K562 (cell line): ENCODE measurements around the gene LRRC9. TPM values are rescaled to one million over a fixed set of nuclear protein-coding genes. Genes with fewer than 3 reads are reported as not detected.

ENCODE experiments used
- ATAC-seq: fragments of 200-7000 bp; cut with Tn5 transposase; 3 replicates; pipeline ENCODE4 v1.9.1; 2020; ENCODE audit warnings: moderate library complexity
- BruUV-seq: library from RNA; stranded (reverse); fragments of 400-500 nt; replicated peaks from 2 replicates; lab custom pipeline; 2021; lab: Mats Ljungman, UMichigan
- CTCF ChIA-PET: fragments of 300-600 bp; formaldehyde crosslinking; extraction: SDS; loops from one replicate; lab custom pipeline; 2021; ENCODE audit warnings: low intra/inter-chr PET ratio; lab: Yijun Ruan, JAX
- POLR2A ChIA-PET: fragments of 300-600, 350-650 bp; sonication (Branson Sonifier 250); formaldehyde crosslinking; extraction: SDS; loops from one replicate; lab custom pipeline; 2021; ENCODE audit warnings: antibody characterized with exemption, inconsistent platforms; lab: Yijun Ruan, JAX
- DNase-seq, 4 experiments: peaks; one replicate each; pipeline versions ENCODE4 v3.0.0 to v3.0.0-alpha.2; 2011 to 2018; ENCODE audit warnings: low spot score in 3 of 4, mixed read lengths in 3 of 4; ENCODE audit errors: extremely low read depth in 1 of 4
- FAIRE-seq: peaks from 2 replicates; lab custom pipeline; 2011; peaks lifted over from hg19 to GRCh38; lab: Jason Lieb, UNC
- H2AFZ ChIP-seq: 2 replicates; pipeline ENCODE4 v1.6.0; 2011; ENCODE audit warnings: low read depth, low read length, control low read depth, inconsistent platforms
- H3K27ac ChIP-seq: fragments of 200-600 bp; 3 replicates; pipeline ENCODE4 v1.8.0; 2011; ENCODE audit warnings: low read depth, mild to moderate bottlenecking, control low read depth, inconsistent platforms, low read length, moderate library complexity, mixed read lengths; ENCODE audit errors: extremely low read depth
- H3K27me3 ChIP-seq, 2 experiments: fragments of 300-600 bp in 1 of 2; 2 replicates in 1 of 2; 3 replicates in 1 of 2; pipeline versions ENCODE4 v1.6.0 to v1.8.0; 2011; ENCODE audit warnings: inconsistent platforms in 2 of 2, low read length in 2 of 2, mild to moderate bottlenecking in 1 of 2, mixed read lengths in 1 of 2, moderate library complexity in 1 of 2; ENCODE audit not compliant: control insufficient read depth in 2 of 2, insufficient read depth in 2 of 2
- H3K36me3 ChIP-seq: fragments of 300-600 bp; 3 replicates; pipeline ENCODE4 v1.8.0; 2011; ENCODE audit warnings: mild to moderate bottlenecking, low read length, inconsistent platforms; ENCODE audit not compliant: control insufficient read depth, insufficient read depth
- H3K4me1 ChIP-seq, 2 experiments: fragments of 200-600 bp in 1 of 2; replicated peaks in 1 of 2; 2 replicates in 1 of 2; 3 replicates in 1 of 2; pipeline versions ENCODE4 v1.5.1 to v1.8.0; 2011; ENCODE audit warnings: inconsistent platforms in 2 of 2, low read length in 2 of 2, mild to moderate bottlenecking in 1 of 2, mixed read lengths in 1 of 2, moderate library complexity in 1 of 2; ENCODE audit not compliant: control insufficient read depth in 2 of 2, insufficient read depth in 2 of 2
- H3K4me2 ChIP-seq: 2 replicates; pipeline ENCODE4 v1.6.1; 2011; ENCODE audit warnings: low read length, control low read depth, inconsistent platforms, mixed read lengths; ENCODE audit not compliant: insufficient read depth
- H3K4me3 ChIP-seq: fragments of 200-600 bp; sonication (generic), shearing (Covaris generic); 2 replicates; pipeline ENCODE4 v1.5.1; 2016; ENCODE audit warnings: control low read depth, inconsistent platforms
- H3K79me2 ChIP-seq: fragments of 200-600 bp; 3 replicates; pipeline ENCODE4 v1.8.0; 2011; ENCODE audit warnings: low read length, inconsistent platforms; ENCODE audit not compliant: control insufficient read depth, insufficient read depth
- H3K9ac ChIP-seq, 2 experiments: 2 replicates each; pipeline versions ENCODE4 v1.6.0 to v1.6.1; 2011; ENCODE audit warnings: low read depth in 2 of 2, low read length in 2 of 2, control low read depth in 1 of 2, inconsistent platforms in 1 of 2, mild to moderate bottlenecking in 1 of 2, mixed read lengths in 1 of 2; ENCODE audit not compliant: insufficient read depth in 1 of 2
- H3K9me1 ChIP-seq: one replicate; pipeline ENCODE4 v1.6.0; 2011; ENCODE audit warnings: inconsistent platforms, mild to moderate bottlenecking, low read length, moderate library complexity; ENCODE audit not compliant: control insufficient read depth, insufficient read depth
- H3K9me3 ChIP-seq: replicated peaks from 2 replicates; pipeline ENCODE4 v1.5.1; 2011; ENCODE audit warnings: low read depth, low read length, inconsistent platforms; ENCODE audit not compliant: control insufficient read depth, insufficient read depth
- H4K20me1 ChIP-seq: replicated peaks from 2 replicates; pipeline ENCODE4 v1.6.1; 2011; ENCODE audit warnings: low read length, inconsistent platforms, mixed read lengths; ENCODE audit not compliant: control insufficient read depth, insufficient read depth
- BCOR ChIP-seq: fragments of 450-650 bp; IDR thresholded peaks from 2 replicates; pipeline ENCODE4 v1.6.1; 2016
- CXXC5 ChIP-seq: fragments of 250-450 bp; sonication (Bioruptor Pico); IDR thresholded peaks from 2 replicates; pipeline ENCODE4 v1.8.0; 2022; ENCODE audit warnings: inconsistent platforms, mild to moderate bottlenecking, moderate library complexity
- NFXL1 ChIP-seq: fragments of 450-650 bp; formaldehyde crosslinking; IDR thresholded peaks from 2 replicates; pipeline ENCODE4 v1.4.0; 2021; ENCODE audit warnings: mild to moderate bottlenecking
- NRF1 ChIP-seq, 2 experiments: fragments of 450-650 bp; IDR thresholded peaks in 1 of 2; conservative IDR thresholded peaks in 1 of 2; 2 replicates each; pipeline ENCODE4 v1.6.1; 2014; ENCODE audit warnings: mild to moderate bottlenecking in 2 of 2
- PHB ChIP-seq: fragments of 250-450 bp; sonication (Bioruptor Pico); IDR thresholded peaks from 2 replicates; pipeline ENCODE4 v1.5.0; 2021
- REST ChIP-seq, 2 experiments: fragments of 450-650 bp; formaldehyde crosslinking in 1 of 2; IDR thresholded peaks; 2 replicates each; pipeline versions ENCODE4 v1.4.0 to v1.6.1; 2014 to 2020; ENCODE audit warnings: mild to moderate bottlenecking in 2 of 2, borderline replicate concordance in 1 of 2, low read depth in 1 of 2
- SMAD3 ChIP-seq: fragments of 450-650 bp; formaldehyde crosslinking; conservative IDR thresholded peaks from 2 replicates; pipeline ENCODE4 v1.4.0; 2020; ENCODE audit warnings: mild to moderate bottlenecking
- SOX6 ChIP-seq: fragments of 450-650 bp; IDR thresholded peaks from 2 replicates; pipeline ENCODE4 v1.6.1; 2014; ENCODE audit warnings: mild to moderate bottlenecking
- SRSF9 ChIP-seq: fragments of 200-400 bp; formaldehyde crosslinking; IDR thresholded peaks from 2 replicates; pipeline ENCODE4 v1.6.1; 2017; ENCODE audit warnings: low read depth, low read length, borderline replicate concordance
- in situ Hi-C: fragments of 300-500 bp; cut with MboI; formaldehyde crosslinking; loops from 4 replicates; pipeline ENCODE4 v1.15.0; 2018; ENCODE audit warnings: inconsistent platforms, mixed read lengths
- intact Hi-C: fragments of 100-400 bp; cut with micrococcal nuclease; formaldehyde crosslinking; loops from 2 replicates; pipeline ENCODE4 v1.14.2; 2022
- polyA plus RNA-seq, 8 experiments: library from polyadenylated mRNA; depleted of rRNA in 4 of 8; stranded (reverse) in 5 of 8; unstranded in 3 of 8; fragments of >200 nt; fragmentation: Nextera tagmentation in 2 of 8; fragmentation: Illumina TruSeq in 1 of 8; extraction: Ambion mirVana in 2 of 8; extraction: Trizol in 1 of 8; gene quantifications; 2 replicates each; pipeline versions ENCODE4 v1.2.1 to v1.2.3, GENCODE V29; 2011 to 2014; ENCODE audit warnings: inconsistent platforms in 1 of 8, missing spikeins in 1 of 8
- total RNA-seq, 7 experiments: library from RNA; depleted of rRNA in 6 of 7; stranded (reverse); fragments of >200 nt in 6 of 7; fragmentation: Illumina TruSeq in 2 of 7; extraction: Trizol in 2 of 7; gene quantifications; 2 replicates each; pipeline versions ENCODE4 v1.2.1 to v1.2.3, GENCODE V29; 2011 to 2021; ENCODE audit warnings: low replicate concordance in 1 of 7
- TF ChIP-seq, protein P1 (sequence below), 2 experiments: fragments of 450-650 bp; IDR thresholded peaks; 2 replicates each; pipeline ENCODE4 v1.6.1; 2018; ENCODE audit warnings: mild to moderate bottlenecking in 2 of 2, low read depth in 1 of 2; ENCODE audit not compliant: partially characterized antibody in 2 of 2

The LRRC9 gene
- total and polyA plus RNA-seq, 9 of the 15 experiments (the other 6 are each of a cell fraction or from before 2014, with no cell fraction given): not detected

DNA sequence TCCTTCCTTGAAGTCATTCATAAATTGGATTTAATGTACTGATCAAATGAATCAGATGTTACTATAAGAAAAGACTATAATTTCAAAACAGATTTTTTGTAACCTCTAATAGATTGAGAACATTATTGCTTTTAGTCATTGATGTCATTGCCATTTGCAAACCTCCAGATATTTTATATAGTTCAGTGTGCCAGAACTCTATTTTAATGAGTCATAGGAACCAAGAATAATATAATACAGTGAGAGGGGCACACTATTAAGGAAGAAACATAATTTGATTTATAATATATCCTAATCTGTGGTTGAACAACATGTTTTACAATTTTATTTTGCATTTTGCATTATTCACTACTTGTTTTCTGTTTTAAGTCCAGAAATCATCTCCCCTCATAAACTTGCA lies 78.0 kb downstream of the LRRC9 start:
- Histone ChIP-seq H3K9me3 (no peaks in the 10 kb centered on the region), H4K20me1 (no peaks in the 10 kb centered on the region), H2AFZ (no peak overlapping the region), H3K4me1 (no peaks in the 10 kb centered on the region), H3K27ac (no peak overlapping the region), H3K9ac (no peak overlapping the region), H3K36me3 (no peaks in the 10 kb centered on the region), H3K4me3 (no peak overlapping the region), H3K4me2 (no peak overlapping the region), H3K79me2 (no peaks in the 10 kb centered on the region), H3K9me1 (no peaks in the 10 kb centered on the region), H3K27me3 (no peaks in the 10 kb centered on the region)
- BruUV-seq: no TSS peak
- TF ChIP-seq SOX6: no peak
- no peak for TF ChIP-seq REST (IDR thresholded peaks at IDR 0.05; ENCODE audit: borderline replicate concordance)
- TF ChIP-seq REST (CRISPR knock-in tag; IDR thresholded peaks at IDR 0.05; ENCODE audit: low read depth): no peak
- no peak for TF ChIP-seq NFXL1
- no peak for TF ChIP-seq SRSF9
- no peak for TF ChIP-seq NRF1 (conservative IDR thresholded peaks at IDR 0.05 in 1 of 2, IDR thresholded peaks at IDR 0.05 in 1 of 2)
- TF ChIP-seq PHB (CRISPR knock-in tag): no peak
- TF ChIP-seq, protein P1, sequence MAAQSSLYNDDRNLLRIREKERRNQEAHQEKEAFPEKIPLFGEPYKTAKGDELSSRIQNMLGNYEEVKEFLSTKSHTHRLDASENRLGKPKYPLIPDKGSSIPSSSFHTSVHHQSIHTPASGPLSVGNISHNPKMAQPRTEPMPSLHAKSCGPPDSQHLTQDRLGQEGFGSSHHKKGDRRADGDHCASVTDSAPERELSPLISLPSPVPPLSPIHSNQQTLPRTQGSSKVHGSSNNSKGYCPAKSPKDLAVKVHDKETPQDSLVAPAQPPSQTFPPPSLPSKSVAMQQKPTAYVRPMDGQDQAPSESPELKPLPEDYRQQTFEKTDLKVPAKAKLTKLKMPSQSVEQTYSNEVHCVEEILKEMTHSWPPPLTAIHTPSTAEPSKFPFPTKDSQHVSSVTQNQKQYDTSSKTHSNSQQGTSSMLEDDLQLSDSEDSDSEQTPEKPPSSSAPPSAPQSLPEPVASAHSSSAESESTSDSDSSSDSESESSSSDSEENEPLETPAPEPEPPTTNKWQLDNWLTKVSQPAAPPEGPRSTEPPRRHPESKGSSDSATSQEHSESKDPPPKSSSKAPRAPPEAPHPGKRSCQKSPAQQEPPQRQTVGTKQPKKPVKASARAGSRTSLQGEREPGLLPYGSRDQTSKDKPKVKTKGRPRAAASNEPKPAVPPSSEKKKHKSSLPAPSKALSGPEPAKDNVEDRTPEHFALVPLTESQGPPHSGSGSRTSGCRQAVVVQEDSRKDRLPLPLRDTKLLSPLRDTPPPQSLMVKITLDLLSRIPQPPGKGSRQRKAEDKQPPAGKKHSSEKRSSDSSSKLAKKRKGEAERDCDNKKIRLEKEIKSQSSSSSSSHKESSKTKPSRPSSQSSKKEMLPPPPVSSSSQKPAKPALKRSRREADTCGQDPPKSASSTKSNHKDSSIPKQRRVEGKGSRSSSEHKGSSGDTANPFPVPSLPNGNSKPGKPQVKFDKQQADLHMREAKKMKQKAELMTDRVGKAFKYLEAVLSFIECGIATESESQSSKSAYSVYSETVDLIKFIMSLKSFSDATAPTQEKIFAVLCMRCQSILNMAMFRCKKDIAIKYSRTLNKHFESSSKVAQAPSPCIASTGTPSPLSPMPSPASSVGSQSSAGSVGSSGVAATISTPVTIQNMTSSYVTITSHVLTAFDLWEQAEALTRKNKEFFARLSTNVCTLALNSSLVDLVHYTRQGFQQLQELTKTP (IDR thresholded peaks at IDR 0.05; ENCODE audit: low read depth in 1 of 2, partially characterized antibody in 2 of 2): no peak
- TF ChIP-seq BCOR: no peak
- TF ChIP-seq SMAD3 (CRISPR knock-in tag): no peak
- TF ChIP-seq CXXC5 (CRISPR knock-in tag): no peak
- ATAC-seq (no peak), DNase-seq (no peak), FAIRE-seq (no peak)
- intact Hi-C loops (no loop called here), in situ Hi-C loops (no loop called here)
- ChIA-PET CTCF (no interaction called here), POLR2A (no interaction called here)
